Measurements from ENCODE around the gene ALCAM.

The ALCAM gene

GRCh38 chr3:105406268-105406667 lies 39.6 kb downstream of the ALCAM start:
- no peak for DNase-seq (ENCODE audit: low read depth, low spot score)
- no peak overlapping the region for H3K4me3 ChIP-seq (ENCODE audit: low read depth, low read length)
- TF ChIP-seq, protein P1, sequence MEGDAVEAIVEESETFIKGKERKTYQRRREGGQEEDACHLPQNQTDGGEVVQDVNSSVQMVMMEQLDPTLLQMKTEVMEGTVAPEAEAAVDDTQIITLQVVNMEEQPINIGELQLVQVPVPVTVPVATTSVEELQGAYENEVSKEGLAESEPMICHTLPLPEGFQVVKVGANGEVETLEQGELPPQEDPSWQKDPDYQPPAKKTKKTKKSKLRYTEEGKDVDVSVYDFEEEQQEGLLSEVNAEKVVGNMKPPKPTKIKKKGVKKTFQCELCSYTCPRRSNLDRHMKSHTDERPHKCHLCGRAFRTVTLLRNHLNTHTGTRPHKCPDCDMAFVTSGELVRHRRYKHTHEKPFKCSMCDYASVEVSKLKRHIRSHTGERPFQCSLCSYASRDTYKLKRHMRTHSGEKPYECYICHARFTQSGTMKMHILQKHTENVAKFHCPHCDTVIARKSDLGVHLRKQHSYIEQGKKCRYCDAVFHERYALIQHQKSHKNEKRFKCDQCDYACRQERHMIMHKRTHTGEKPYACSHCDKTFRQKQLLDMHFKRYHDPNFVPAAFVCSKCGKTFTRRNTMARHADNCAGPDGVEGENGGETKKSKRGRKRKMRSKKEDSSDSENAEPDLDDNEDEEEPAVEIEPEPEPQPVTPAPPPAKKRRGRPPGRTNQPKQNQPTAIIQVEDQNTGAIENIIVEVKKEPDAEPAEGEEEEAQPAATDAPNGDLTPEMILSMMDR (IDR thresholded peaks at IDR 0.05; ENCODE audit: low read depth, low read length): no peak
- in situ Hi-C loops (cut with HindIII; ENCODE audit: low sequenced_read_pairs): no loop called here

DNA sequence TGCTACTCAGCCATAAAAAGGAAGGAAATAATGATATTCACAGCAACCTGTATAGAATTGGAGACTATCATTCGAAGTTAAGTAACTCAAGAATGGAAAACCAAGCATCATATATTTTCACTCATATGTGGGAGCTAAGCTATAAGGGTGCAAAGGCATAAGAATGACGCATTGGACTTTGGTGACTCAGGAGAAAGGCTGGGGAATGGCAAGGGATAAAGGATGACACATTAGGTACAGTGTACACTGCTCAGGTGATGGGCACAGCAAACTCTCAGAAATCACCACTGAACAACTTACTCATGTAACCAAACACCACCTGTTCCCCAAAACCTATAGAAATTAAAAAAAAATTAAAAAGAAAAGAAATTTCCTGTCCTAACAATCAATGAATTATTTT lies 42.7 kb downstream of the ALCAM start:
- in situ Hi-C loops (cut with HindIII; ENCODE audit: low sequenced_read_pairs): no loop called here
- TF ChIP-seq, protein P1 (IDR thresholded peaks at IDR 0.05; ENCODE audit: low read depth, low read length): no peak
- DNase-seq (ENCODE audit: low read depth, low spot score): no peak
- no peak overlapping the region for H3K4me3 ChIP-seq (ENCODE audit: low read depth, low read length)

GRCh38 chr3:105413343-105413887 lies 46.7 kb downstream of the ALCAM start:
- in situ Hi-C loops (cut with HindIII; ENCODE audit: low sequenced_read_pairs): no loop called here
- no peak overlapping the region for H3K4me3 ChIP-seq (ENCODE audit: low read depth, low read length)
- DNase-seq (ENCODE audit: low read depth, low spot score): no peak
- TF ChIP-seq, protein P1 (IDR thresholded peaks at IDR 0.05; ENCODE audit: low read depth, low read length): no peak

DNA sequence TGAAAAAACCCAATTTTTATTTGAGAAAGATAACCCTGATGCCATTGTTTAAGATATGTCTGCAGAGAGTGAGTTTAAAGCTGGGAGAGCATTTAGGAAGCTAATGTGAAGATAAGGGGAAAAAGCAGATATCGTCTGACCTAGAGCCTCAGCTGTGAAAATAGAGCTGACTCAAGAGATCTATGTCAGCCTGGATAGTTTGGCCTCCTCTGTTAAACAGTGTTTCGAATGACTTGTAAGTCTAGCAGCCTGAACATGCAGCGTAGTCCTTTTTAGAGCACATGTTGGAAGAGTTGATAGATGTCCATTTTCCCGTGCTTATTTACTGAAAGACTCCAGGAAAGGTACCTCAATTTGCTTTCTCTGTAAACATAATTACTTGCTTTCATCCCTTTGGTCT lies 48.1 kb downstream of the ALCAM start:
- DNase-seq (ENCODE audit: low read depth, low spot score): peak; percentile 56
- in situ Hi-C loops (cut with HindIII; ENCODE audit: low sequenced_read_pairs): no loop called here
- H3K4me3 ChIP-seq (ENCODE audit: low read depth, low read length): no peak overlapping the region
- TF ChIP-seq, protein P1 (IDR thresholded peaks at IDR 0.05; ENCODE audit: low read depth, low read length): no peak

DNA sequence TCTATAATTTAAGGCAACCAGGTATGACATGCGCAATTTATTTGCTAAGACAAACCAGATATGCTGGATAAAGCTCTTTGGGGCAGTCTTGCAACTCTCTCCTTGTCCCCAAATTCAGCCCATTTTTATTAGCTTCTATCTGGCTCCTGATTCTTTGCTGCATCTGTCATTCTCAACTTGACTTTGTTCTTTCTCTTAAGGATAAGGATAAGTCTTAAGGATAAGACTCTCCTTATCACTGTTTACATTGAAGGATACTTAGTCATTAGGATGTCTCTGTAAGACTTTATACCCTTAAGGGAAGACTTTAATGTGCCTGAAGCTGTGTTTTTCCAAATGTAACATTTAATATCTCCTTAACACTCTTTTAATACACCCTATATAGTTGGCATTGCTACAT lies 49.2 kb downstream of the ALCAM start:
- DNase-seq (ENCODE audit: low read depth, low spot score): no peak
- in situ Hi-C loops (cut with HindIII; ENCODE audit: low sequenced_read_pairs): no loop called here
- TF ChIP-seq, protein P1 (IDR thresholded peaks at IDR 0.05; ENCODE audit: low read depth, low read length): no peak
- no peak overlapping the region for H3K4me3 ChIP-seq (ENCODE audit: low read depth, low read length)

GRCh38 chr3:105417525-105418289 lies 51.0 kb downstream of the ALCAM start:
- H3K4me3 ChIP-seq (ENCODE audit: low read depth, low read length): no peak overlapping the region
- in situ Hi-C loops (cut with HindIII; ENCODE audit: low sequenced_read_pairs): no loop called here
- peak; percentile 37 for DNase-seq (ENCODE audit: low read depth, low spot score)
- TF ChIP-seq, protein P1 (IDR thresholded peaks at IDR 0.05; ENCODE audit: low read depth, low read length): no peak

Data from astrocyte of the spinal cord (primary cell).